Measurements from ENCODE around the gene VPS45.
"Not testable (repeated sequence)": the region's sequence is repeated elsewhere in the genome, so short reads cannot be mapped to it uniquely, and the experiment has no call there.

The VPS45 gene

GRCh38 chr1:150159550-150159949, 92.0 kb downstream of the VPS45 start:
- no peak for DNase-seq (ENCODE audit: low spot score)
- FAIRE-seq = no peak

- no peak for DNase-seq (ENCODE audit: low spot score)
- no peak for FAIRE-seq
Measured at GRCh38 chr1:150160964-150161621, 93.5 kb downstream of the VPS45 start.

GRCh38 chr1:150161747-150162581, 94.4 kb downstream of the VPS45 start:
- DNase-seq (ENCODE audit: low spot score) (no peak), FAIRE-seq (no peak)

GRCh38 chr1:150162582-150162861, 94.9 kb downstream of the VPS45 start:
- DNase-seq (ENCODE audit: low spot score) = no peak
- FAIRE-seq = no peak

- FAIRE-seq = no peak
Measured at GRCh38 chr1:150162862-150163706, 95.5 kb downstream of the VPS45 start.

GRCh38 chr1:150164224-150164623, 96.6 kb downstream of the VPS45 start:
- DNase-seq (ENCODE audit: low spot score) (no peak), FAIRE-seq (no peak)

More at GRCh38 chr1:150162862-150163706, 95.5 kb downstream of the VPS45 start:
- DNase-seq (ENCODE audit: low spot score) = peak; percentile 83

- FAIRE-seq (no peak), DNase-seq (ENCODE audit: low spot score) (no peak)
Measured at GRCh38 chr1:150164779-150165178, 97.2 kb downstream of the VPS45 start.

GRCh38 chr1:150165622-150166612, 98.3 kb downstream of the VPS45 start:
- DNase-seq (ENCODE audit: low spot score) (peak; percentile 20), FAIRE-seq (no peak)

- peak; percentile 43 for DNase-seq (ENCODE audit: low spot score)
- no peak for FAIRE-seq
Measured at GRCh38 chr1:150168960-150169601, 101.5 kb downstream of the VPS45 start.

GRCh38 chr1:150171801-150172200, 104.2 kb downstream of the VPS45 start:
- no peak for FAIRE-seq
- no peak for DNase-seq (ENCODE audit: low spot score)

GRCh38 chr1:150173141-150173585, 105.6 kb downstream of the VPS45 start:
- no peak for DNase-seq (ENCODE audit: low spot score)
- no peak for FAIRE-seq

GRCh38 chr1:150176593-150176992, 109.0 kb downstream of the VPS45 start:
- no peak for DNase-seq (ENCODE audit: low spot score)
- no peak for FAIRE-seq

- FAIRE-seq (no peak), DNase-seq (ENCODE audit: low spot score) (no peak)
Measured at GRCh38 chr1:150178548-150178947, 111.0 kb downstream of the VPS45 start.

GRCh38 chr1:150179867-150180266, 112.3 kb downstream of the VPS45 start:
- no peak for DNase-seq (ENCODE audit: low spot score)
- FAIRE-seq = no peak

GRCh38 chr1:150180474-150180873, 112.9 kb downstream of the VPS45 start:
- DNase-seq (ENCODE audit: low spot score) (no peak), FAIRE-seq (no peak)

- FAIRE-seq = no peak
Measured at GRCh38 chr1:150182247-150182646, 114.7 kb downstream of the VPS45 start.

GRCh38 chr1:150183061-150183460, 115.5 kb downstream of the VPS45 start:
- FAIRE-seq (no peak), DNase-seq (ENCODE audit: low spot score) (no peak)

More at GRCh38 chr1:150182247-150182646, 114.7 kb downstream of the VPS45 start:
- no peak for DNase-seq (ENCODE audit: low spot score)

- no peak for DNase-seq (ENCODE audit: low spot score)
- no peak for FAIRE-seq
Measured at GRCh38 chr1:150185481-150185880, 117.9 kb downstream of the VPS45 start.

- not testable (repeated sequence) for DNase-seq (ENCODE audit: low spot score); FAIRE-seq
Measured at GRCh38 chr1:150186438-150186788, 118.8 kb downstream of the VPS45 start.

Data from RCC 7860 (cell line).